ENCODE measurements around the gene PFN3.

PFN3 gene

DNA sequence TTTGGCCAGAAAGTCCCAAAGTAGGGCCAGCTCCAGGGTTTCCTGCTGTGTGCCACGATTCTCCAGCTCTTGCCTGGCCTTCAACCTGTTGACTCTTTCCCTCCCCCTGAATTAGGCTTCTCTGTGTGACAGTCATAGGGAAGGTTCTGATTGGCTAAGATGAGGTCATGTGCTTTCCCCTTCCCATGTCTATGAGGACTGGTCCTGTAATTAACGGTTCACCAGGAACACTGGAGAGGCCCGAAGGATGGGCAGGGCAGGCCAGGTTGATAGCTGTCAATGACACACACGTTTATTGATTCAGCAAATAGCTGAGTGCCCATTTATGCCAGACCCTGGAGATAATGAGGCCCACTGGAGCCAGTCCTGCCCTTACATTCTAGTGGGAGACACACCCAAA lies 37.2 kb upstream of the PFN3 start:
- DNase-seq, result no peak

DNA sequence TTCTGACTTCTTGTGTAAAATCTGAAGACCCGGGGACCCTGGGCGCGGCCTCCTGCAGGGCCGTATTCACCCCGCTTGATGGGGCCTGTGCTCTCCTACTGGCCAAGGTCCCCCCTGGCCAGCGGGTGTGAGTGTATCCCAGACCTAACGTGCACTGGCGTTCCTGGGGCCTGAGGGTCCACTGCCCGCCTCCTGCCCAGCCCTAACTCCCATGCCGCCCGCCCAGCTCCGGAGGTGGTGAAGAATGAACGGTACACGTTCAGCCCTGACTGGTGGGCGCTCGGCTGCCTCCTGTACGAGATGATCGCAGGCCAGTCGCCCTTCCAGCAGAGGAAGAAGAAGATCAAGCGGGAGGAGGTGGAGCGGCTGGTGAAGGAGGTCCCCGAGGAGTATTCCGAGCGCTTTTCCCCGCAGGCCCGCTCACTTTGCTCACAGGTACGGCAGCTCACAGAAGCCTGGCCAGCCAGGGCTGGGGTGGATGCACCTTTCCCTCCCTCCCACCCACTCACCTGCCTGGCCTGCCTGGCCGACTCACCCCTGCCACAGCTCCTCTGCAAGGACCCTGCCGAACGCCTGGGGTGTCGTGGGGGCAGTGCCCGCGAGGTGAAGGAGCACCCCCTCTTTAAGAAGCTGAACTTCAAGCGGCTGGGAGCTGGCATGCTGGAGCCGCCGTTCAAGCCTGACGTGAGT lies 35.5 kb upstream of the PFN3 start:
- DNase-seq, result no peak

DNA sequence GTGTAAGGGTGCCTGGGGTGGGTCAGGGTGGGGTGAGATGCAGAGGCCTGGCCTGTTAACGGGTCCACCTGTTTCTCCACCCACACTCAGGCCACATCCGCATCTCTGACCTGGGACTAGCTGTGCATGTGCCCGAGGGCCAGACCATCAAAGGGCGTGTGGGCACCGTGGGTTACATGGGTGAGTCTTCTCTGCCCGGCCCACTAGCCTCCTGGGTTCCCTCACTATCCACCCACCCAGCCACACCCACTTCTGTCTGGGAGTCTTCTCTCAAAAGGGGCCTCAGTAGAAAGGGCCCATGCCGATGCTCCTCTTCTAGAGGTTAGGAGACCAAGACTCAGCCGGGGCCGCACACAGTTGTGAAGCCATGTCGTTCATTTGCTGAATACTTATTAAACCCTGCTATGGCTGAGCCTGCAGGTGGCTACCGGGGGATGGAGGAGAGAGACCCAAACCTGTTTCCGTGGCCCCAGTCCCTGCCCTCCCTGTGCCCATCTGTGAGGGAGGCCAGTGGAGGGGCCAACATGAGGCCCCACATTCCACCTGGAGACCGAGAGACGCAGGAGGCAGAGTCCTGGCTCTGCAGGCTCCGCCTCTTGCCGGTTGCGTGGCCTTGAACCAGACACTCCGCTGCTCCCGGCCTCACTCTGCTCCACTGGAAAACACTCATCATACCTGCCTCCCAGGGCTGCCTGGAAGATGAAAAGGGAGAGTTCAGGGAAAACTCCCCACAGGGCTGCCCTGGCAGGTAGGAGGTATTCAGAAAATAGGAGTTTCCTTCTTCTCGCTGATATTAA lies 34.7 kb upstream of the PFN3 start:
- DNase-seq, result no peak

DNA sequence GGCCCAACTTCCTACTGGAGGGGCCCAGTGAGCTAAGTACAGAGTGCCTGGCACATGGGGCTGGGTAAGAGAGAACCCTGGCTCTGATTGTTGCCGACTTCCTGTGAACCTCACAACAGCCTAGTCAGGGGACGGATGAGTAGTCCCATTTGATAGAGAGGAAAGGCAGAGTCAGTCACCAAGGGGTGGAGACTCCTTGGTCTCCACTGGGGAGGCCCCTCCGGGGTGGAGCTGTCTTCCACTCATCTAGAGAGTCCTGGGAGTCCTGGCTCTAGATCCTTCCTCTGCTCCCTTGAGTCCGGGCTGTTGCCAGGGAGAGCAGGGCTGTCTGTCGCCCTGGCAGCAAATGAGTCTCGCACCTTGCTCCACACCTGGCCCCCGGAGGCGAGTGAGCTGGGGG lies 34.0 kb upstream of the PFN3 start:
- DNase-seq, result peak; percentile 78

DNA sequence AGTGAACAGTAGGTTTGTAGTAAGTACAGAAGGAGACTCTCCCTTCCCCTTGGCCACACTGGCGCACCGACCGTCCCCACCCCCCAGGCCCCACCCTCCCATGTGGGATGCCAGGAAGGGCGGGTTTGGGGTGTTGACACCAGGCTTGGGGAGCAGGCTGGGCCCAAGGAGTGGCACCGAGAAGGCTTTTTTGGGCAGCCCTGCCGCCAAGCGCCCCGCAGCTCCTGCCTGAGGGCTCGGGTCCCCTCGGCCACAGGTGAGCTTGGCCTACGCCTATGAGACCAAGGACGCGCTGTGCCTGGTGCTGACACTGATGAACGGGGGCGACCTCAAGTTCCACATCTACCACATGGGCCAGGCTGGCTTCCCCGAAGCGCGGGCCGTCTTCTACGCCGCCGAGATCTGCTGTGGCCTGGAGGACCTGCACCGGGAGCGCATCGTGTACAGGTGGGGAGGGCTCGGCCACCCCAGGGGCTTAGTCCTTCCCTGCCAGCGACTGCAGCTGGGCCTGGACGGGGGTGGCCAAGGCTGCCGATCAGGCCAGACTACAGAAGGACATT lies 33.3 kb upstream of the PFN3 start:
- DNase-seq, result no peak

DNA sequence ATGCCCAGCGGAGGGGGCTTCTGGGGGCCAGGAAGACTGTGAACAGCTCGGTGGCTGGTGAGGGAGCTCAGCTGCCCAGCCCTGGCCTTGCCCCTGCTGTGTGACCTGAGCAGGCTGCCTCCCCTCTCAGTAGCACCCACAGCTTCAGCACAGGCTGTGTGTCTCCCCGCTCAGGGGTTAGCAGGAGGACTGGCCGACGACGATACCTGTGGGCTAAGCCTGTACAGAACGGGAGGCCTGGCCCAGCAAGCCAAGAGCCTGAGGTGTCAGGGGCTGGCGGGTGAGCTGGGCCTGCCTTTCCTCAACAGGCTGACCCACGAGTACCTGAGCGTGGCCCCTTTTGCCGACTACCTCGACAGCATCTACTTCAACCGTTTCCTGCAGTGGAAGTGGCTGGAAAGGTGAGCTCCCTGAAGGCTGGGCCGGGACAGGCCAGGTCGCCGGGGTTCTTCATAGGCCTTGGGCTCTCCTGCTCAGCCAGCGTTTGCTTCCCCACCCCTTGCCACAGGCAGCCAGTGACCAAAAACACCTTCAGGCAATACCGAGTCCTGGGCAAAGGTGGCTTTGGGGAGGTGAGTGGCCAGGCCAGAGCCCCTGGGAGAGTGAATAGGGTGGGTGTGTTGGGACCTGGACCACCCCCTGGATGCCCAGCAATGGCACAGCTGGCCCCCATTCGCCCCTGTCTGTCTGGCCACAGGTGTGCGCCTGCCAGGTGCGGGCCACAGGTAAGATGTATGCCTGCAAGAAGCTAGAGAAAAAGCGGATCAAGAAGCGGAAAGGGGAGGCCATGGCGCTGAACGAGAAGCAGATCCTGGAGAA lies 32.6 kb upstream of the PFN3 start:
- no peak for DNase-seq

DNA sequence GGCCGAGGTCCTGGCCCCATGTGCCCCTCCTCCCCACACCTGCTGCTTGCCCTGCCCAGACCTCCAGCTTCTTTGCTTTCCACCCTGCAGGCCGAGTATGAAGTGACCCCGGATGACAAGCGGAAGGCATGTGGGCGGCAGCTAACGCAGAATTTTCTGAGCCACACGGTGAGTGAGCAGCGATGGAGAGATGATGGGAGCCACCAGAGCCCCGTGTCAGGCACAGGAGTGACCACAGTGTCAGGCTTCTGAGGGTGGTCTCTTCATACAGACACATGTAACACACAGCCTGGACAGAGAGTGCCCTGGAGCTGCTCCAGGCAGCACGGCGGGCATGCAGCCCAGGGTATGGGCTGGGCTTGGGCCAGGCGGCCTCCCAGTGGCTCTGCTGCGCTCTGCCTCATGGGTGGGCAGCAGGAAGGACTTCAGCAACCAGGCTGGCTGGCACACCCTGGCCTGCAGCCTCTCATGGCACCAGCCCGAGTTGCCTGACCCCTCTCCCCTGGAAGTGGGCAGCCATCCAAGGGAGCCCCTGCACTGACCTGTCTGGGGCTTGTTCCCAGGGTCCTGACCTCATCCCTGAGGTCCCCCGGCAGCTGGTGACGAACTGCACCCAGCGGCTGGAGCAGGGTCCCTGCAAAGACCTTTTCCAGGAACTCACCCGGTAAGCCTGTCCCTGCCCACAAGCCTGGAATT lies 31.8 kb upstream of the PFN3 start:
- DNase-seq, result no peak

DNA sequence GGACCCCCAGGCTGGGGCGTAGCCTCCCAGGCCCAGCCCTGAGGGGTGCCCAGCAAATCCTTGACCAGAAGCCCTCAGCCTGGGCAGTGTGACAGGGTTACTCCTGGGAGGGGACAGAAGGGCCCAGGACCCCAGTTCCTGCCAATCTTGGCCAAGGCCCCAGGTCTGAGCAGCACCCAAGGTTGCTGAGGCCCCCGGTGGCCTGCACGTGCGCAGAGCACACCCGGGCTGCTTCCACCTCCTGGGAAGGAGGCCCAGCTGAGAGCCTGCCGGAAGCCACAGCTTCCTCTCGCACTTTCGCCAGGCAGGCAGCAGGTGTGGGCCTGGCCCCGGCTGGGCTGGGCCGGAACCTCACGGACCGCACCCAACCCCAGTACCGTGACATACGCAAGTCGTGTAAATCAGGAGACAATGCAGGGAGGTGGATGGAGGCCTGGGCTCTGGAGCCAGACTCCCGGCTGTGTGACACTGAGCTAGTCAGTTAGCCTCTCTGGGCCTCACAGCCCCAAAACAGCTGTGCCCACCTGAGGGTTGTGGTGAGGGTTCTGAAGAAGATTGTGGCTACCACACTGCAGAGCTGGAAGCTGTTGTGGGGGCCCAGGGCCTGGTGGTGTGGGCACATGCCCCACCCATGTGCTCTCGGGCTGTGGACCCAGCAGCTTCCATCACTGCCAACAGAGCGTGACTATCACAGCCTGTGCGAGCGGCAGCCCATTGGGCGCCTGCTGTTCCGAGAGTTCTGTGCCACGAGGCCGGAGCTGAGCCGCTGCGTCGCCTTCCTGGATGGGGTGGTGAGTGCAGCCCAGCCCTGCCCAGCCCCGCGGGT lies 31.1 kb upstream of the PFN3 start:
- peak; percentile 90 for DNase-seq

DNA sequence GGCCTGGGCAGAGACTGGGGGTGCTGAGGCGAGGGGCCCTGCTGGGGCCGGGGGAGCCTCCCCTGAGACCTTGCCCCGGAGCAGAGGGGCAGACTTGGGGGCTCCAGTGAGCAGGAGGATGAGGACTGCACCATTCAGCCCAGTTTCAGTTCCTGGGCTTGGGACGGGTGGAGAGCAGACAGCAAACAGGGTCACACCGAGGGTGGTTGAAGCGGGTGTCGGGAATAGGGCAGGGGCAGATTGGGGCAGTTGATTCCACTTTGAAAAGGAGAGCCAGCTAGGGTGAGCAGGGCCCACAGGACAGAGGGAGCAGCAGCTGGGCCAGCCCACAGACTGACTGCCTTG lies 30.5 kb upstream of the PFN3 start:
- no peak for DNase-seq

DNA sequence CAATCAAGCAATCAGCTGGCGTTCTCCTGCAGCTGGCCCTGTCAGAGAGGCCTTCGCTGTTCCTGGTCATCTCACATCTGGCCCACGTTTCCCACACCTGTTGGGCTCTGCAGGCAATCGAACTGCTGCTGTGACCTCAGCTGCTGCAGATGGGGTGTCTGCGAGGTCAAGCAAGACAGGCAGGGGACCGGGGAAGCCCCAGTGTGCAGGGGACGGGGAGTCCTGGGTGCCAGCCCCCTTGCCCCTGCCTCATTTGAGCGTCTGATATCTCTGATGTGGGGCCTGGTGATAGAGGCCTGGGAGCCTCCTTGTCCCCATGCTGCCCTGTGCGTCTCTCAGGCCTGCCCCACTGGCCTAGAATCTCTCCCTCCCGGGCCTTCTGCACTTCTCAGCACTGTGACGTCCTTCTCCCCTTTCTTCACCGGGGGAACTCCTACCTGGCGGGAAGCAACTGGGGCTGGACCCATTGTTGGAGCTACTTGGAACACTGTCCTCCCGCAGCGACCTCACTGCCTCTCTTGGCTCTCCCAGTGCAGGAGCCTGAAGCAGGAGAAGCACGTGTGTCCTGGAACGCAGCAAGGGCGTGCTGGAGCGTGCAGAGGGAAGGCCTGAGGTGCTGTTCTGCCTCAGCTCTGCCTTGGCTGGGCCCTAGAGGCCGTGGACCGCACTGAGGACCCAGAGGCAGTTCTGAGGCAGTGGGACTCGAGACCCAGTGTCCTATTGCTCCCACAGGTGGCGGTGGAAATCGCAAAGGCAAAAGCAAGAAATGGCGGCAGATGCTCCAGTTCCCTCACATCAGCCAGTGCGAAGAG lies 29.9 kb upstream of the PFN3 start:
- no peak for DNase-seq

DNA sequence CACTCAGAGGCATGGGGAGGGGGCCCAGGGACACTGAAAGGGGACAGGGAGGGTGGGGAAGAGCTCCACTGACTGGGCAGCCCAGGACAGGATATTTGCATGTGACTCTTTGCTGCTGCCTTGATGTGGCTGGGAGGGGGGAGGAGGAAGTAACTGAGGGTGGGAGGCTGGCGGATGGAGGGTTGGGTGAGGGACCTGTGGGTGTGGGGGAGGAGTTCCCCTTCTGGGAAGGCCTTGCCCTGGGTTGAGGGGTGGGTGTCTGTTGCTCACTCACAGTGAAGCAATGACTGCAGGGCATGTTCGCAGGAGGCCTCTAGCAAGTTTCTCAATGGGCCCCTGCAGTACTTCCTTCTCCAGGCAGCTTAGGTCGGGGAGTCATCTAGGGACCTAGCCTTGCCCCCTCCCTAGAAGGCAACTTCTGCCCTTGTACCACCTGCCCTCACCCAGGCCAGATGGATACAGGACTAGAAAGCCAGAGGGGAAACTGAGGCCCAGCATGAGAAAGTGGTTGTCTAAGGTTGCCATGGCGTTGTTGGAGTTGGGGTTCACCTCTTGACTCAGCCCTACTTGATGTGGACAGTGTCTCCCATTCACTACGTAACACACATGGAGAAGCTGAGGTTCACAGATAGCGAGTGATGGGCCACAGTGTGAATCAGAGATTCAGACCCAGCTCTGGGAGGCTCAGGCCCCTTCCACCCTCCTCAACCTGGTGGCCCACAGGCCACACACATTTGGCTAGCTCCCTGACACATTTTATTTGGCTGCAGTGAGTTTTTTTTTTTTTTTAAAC lies 29.0 kb upstream of the PFN3 start:
- DNase-seq, result peak; percentile 94

DNA sequence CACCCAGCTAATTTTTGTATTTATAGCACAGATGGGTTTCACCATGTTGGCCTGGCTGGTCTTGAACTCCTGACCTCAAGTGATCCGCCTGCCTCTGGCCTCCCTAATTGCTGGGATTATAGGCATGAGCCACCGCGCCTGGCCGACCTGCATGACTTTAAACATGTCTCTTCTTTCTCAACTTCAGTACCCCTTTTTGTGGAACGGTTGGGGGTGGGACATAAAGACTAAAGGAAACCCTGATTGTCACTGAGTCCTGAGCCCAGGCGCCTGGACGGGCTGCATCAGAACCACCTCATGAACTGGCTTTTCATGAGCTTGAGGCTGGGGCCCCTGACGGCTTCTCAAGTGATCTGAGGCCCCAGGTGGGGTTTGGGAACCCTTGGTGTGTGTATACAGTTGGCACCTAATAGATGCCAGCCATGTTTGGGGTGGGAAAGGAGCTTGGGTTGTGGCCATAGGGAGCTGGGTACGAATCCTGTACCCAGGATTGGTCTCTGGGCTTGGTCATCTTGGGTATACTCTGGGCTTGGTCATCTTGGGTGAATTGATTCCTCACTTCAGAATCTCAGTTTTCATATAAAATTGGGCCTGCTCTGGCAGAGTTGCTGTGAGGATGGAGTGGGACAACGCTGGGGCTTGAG lies 28.2 kb upstream of the PFN3 start:
- no peak for DNase-seq

DNA sequence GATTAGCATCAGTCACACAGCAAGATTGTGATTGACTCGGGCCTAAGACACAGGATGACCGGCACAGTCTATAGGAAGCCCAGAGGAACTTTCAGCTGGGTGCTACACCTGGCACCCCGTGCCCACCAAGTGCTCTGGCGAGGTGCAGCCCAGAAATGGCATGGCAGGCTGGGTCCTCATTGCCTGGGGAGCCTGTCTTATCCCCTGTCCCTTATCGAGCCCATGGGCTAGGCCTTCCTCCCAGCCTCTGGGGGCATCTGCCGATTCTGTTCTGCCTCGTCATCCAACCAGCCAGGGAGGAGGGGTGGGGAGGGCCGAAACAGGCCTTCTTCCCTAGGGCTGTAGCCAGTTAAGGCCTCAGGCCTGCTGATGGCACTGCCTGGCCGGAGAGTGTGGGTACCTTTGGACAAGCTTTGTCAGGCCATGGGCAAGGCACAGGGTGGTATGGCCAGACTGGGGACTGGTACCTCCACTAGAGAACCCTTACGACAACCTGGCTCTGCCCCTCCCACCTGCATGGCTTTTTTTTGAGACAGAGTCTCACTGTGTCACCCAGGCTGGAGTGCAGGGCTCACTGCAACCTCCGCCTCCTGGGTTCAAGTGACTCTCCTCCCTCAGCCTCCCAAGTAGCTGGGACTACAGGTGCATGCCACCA lies 27.6 kb upstream of the PFN3 start:
- peak; percentile 54 for DNase-seq

DNA sequence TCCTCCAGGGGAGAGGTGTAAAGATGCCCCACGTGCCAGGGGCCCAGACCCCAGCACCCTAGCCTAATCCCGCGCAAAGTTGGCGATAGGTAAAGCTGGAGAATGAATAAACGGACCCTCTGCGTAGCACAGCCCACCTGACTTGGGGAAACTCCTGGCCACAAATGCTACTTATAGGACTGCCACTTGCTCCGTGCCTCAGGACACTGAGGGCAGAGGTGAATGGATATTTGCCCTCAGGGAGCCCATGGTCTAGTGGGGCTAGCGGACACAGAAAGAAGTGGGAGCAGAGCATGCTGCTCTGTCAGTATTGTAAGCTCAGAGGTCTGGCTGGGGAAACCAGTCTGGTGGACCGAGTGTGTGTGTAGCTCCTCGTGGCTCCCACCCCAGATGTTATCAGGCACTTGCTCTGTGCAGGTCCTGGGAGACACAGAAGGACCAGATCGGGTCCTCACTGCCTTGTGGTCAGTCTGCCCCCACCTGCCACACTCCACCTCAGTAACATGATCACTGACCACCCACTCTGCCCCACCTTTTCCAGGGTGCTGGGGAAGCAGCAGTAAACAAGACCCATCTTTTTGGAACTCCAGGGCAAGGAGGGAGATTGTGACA lies 26.9 kb upstream of the PFN3 start:
- no peak for DNase-seq

DNA sequence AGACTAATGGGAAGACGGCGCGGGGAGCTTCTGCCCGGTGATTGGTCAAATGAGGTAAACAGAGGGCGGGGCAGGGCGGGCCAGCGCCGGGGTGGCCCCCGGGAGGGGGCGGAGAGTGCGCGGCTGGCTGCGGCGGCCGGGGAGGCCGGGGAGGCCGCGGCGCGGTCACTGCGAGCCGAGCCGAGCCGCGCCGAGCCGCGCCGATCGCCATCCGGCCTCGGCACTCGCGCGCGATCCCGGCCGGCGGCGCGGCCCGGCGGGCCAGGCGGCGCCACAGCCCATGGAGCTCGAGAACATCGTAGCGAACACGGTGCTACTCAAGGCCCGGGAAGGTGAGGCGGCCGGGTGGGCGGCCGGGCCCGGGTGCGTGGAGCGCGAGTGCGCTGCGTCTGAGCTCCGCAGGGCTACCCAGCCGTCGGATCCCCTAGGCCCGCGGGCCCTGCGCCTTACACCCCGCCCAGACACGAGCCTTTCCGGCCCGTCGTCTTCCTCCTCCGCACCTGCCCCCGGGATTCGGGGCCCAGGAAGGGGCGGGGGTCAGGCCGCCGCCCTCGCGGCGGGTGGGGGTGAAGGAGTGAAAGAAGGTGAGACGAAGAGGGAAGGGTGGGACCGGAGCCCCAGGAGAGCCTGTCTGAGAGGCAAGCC lies 26.2 kb upstream of the PFN3 start, which contains the start of gene GRK6:
Gene GRK6, plus strand, starts transcription at position 111 of the 645 bp plus-strand sequence. Its CDS starts 170 bp downstream, at position 281.
- peak; percentile 71 for DNase-seq

DNA sequence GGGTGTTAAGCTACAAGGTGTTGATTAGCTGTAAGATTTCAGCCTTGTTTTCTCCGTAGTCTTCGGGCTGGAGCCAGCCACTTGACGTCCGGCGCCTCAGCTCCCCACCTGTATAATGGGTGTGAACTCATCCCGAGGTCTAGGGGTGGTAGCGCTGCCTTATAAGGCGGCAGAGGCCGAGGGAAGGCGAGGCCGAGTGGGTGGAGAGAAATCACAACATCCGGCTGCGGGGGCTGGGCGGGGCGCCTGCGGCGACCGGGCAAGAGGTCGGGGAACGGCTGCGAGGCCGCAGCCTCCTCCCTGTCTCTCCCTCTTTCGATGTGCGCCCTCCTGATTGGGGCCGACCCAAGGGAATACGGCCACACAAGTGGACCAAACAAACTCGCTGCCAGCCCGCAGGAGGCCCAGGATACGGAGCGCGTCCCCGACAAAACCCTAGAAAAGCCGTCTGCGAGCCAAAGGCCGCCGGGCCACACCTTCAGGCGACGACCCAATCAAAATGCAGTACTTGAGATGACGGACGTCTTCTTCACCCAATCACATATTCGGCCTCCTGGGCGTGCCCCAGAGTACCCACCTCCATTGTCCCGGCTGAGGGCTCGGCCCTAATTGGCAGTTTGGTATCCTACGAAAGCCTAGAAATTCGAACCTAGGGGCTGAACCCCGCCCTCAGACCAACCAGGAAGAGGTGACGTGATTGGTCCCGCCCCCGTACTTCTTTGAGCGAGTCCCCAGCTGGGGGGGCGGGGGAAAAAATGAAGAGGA lies 25.5 kb upstream of the PFN3 start:
- peak; percentile 100 for DNase-seq

DNA sequence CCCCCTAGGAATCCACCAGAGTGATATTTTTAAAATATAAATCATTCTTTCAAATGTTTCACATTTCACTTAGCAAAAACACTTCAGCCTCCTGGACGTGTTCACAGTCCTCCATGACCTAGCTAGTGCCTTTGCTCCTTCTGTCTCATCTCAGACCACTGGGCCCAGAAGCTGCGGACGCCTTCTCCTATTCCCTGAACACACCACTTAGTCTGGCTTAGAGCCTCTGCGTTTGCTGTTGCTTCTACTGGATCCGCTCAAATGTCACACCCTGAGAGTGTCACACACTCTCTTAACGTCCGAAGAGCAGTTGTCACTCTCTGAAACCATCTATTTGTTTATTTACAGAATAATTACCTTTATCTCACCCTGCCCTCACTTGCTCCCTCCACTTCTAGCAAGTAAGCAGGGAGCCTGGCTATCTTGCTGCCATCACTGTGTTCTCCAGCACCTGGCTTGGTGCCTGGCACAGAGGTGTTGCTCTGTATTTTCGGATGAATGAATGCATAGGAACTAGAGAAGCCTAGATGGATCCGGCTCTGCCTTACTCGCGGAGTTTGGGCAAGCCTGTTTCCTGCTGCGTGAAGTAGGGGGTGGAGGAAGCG lies 24.8 kb upstream of the PFN3 start:
- DNase-seq, result no peak
